SK-N-SH (cell line): Measurements from ENCODE around the gene CHRNE. TPM values are rescaled to one million over a fixed set of nuclear protein-coding genes. Genes with fewer than 3 reads are reported as not detected.

Experiments
- CTCF ChIA-PET: fragments of 300-600, 350-600 bp; formaldehyde crosslinking; extraction: SDS; loops from one replicate; lab custom pipeline; 2021; lab: Yijun Ruan, JAX
- POLR2A ChIA-PET: fragments of 350-600 bp; sonication (Branson Sonifier 250); formaldehyde crosslinking; extraction: SDS; loops from one replicate; lab custom pipeline; 2020; ENCODE audit warnings: antibody characterized with exemption, inconsistent platforms; lab: Yijun Ruan, JAX
- DNase-seq: peaks from one replicate; pipeline ENCODE4 v3.0.0; 2012
- H2AFZ ChIP-seq: fragments of 200-600 bp; sonication (generic); 2 replicates; pipeline ENCODE4 v1.8.1; 2016; ENCODE audit warnings: antibody characterized with exemption, mild to moderate bottlenecking, low read depth
- H3F3A ChIP-seq: fragments of 200-600 bp; sonication (generic); replicated peaks from 2 replicates; pipeline ENCODE3; 2016; ENCODE audit warnings: antibody characterized with exemption, mild to moderate bottlenecking; ENCODE audit not compliant: insufficient read depth
- H3K27ac ChIP-seq, 2 experiments: fragments of 200-500 bp in 1 of 2; fragments of 200-600 bp in 1 of 2; sonication (Bioruptor generic) in 1 of 2; sonication (generic), shearing (Covaris generic) in 1 of 2; 2 replicates each; pipeline versions ENCODE4 v1.5.1 to v1.6.1; 2014 to 2016; ENCODE audit warnings: low read depth in 2 of 2, inconsistent platforms in 1 of 2, low read length in 1 of 2, mild to moderate bottlenecking in 1 of 2, mixed read lengths in 1 of 2
- H3K27me3 ChIP-seq: fragments of 200-600 bp; sonication (generic), shearing (Covaris generic); 2 replicates; pipeline ENCODE4 v1.6.1; 2016; ENCODE audit warnings: mixed run types; ENCODE audit not compliant: insufficient read depth
- H3K36me3 ChIP-seq, 2 experiments: fragments of 200-500 bp in 1 of 2; fragments of 200-600 bp in 1 of 2; sonication (Bioruptor generic) in 1 of 2; sonication (generic) in 1 of 2; replicated peaks in 1 of 2; 2 replicates each; pipeline versions ENCODE3 to v1.5.1; 2014 to 2016; ENCODE audit warnings: low read length in 1 of 2, mild to moderate bottlenecking in 1 of 2; ENCODE audit not compliant: insufficient read depth in 2 of 2, control insufficient read depth in 1 of 2
- H3K4me1 ChIP-seq, 2 experiments: fragments of 200-500 bp in 1 of 2; fragments of 200-600 bp in 1 of 2; sonication (Bioruptor generic) in 1 of 2; sonication (generic), shearing (Covaris generic) in 1 of 2; 2 replicates each; pipeline versions ENCODE4 v1.5.1 to v1.6.1; 2014 to 2016; ENCODE audit warnings: low read depth in 1 of 2, low read length in 1 of 2, mixed run types in 1 of 2; ENCODE audit not compliant: insufficient read depth in 2 of 2, control insufficient read depth in 1 of 2
- H3K4me2 ChIP-seq: fragments of 200-600 bp; sonication (generic), shearing (Covaris generic); 2 replicates; pipeline ENCODE4 v1.6.1; 2017; ENCODE audit warnings: mixed run types
- H3K4me3 ChIP-seq, 2 experiments: fragments of 200-500 bp in 1 of 2; fragments of 200-600 bp in 1 of 2; sonication (Bioruptor generic) in 1 of 2; sonication (generic), shearing (Covaris generic) in 1 of 2; 2 replicates each; pipeline versions ENCODE4 v1.5.1 to v1.8.1; 2014 to 2016; ENCODE audit warnings: low read depth in 2 of 2, inconsistent platforms in 1 of 2, low read length in 1 of 2, mild to moderate bottlenecking in 1 of 2, mixed read lengths in 1 of 2, moderate library complexity in 1 of 2
- H3K79me2 ChIP-seq: fragments of 200-600 bp; sonication (generic); 2 replicates; pipeline ENCODE4 v1.8.1; 2017; ENCODE audit warnings: mild to moderate bottlenecking; ENCODE audit not compliant: insufficient read depth
- H3K9ac ChIP-seq: fragments of 200-600 bp; sonication (generic); 2 replicates; pipeline ENCODE4 v1.6.1; 2017; ENCODE audit warnings: mixed run types
- H3K9me2 ChIP-seq: fragments of 200-600 bp; sonication (generic); 2 replicates; pipeline ENCODE4 v1.6.1; 2017; ENCODE audit warnings: mixed run types
- H3K9me3 ChIP-seq: fragments of 200-600 bp; sonication (generic); 2 replicates; pipeline ENCODE4 v1.6.1; 2017; ENCODE audit warnings: mixed run types, mild to moderate bottlenecking, moderate library complexity
- H4K20me1 ChIP-seq: fragments of 200-600 bp; sonication (generic); 2 replicates; pipeline ENCODE4 v1.6.1; 2017; ENCODE audit warnings: mild to moderate bottlenecking, mixed run types; ENCODE audit not compliant: insufficient read depth
- CHD2 ChIP-seq: fragments of 150-350 bp; IDR thresholded peaks from 2 replicates; pipeline ENCODE4 v1.6.1; 2018; ENCODE audit warnings: low read length; ENCODE audit not compliant: partially characterized antibody
- EZH2phosphoT487 ChIP-seq: fragments of 200-600 bp; sonication (generic); IDR thresholded peaks from 2 replicates; pipeline ENCODE4 v1.6.1; 2017; ENCODE audit warnings: low read depth, mixed run types, mild to moderate bottlenecking, antibody characterized with exemption, moderate library complexity, borderline replicate concordance
- FOSL2 ChIP-seq: IDR thresholded peaks from 2 replicates; pipeline ENCODE4 v1.4.0; 2012; ENCODE audit warnings: low read depth, mild to moderate bottlenecking, moderate library complexity, borderline replicate concordance
- FOXM1 ChIP-seq: IDR thresholded peaks from 2 replicates; pipeline ENCODE4 v1.4.0; 2012; ENCODE audit warnings: low read depth, mild to moderate bottlenecking
- GABPA ChIP-seq: IDR thresholded peaks from 2 replicates; pipeline ENCODE4 v1.4.0; 2012; ENCODE audit warnings: low read depth, mild to moderate bottlenecking
- GATA2 ChIP-seq: sonication (generic); formaldehyde crosslinking; IDR thresholded peaks from 2 replicates; pipeline ENCODE4 v1.5.0; 2020; ENCODE audit warnings: mild to moderate bottlenecking, missing genetic modification reagents
- MAX ChIP-seq: IDR thresholded peaks from 2 replicates; pipeline ENCODE4 v1.4.0; 2012; ENCODE audit warnings: low read depth
- NFIC ChIP-seq: IDR thresholded peaks from 2 replicates; pipeline ENCODE4 v1.4.0; 2012; ENCODE audit warnings: borderline replicate concordance
- NRF1 ChIP-seq: IDR thresholded peaks from 2 replicates; pipeline ENCODE4 v1.6.1; 2012; ENCODE audit warnings: low read depth, mild to moderate bottlenecking, low read length
- RAD21 ChIP-seq: IDR thresholded peaks from 2 replicates; pipeline ENCODE4 v1.6.1; 2012; ENCODE audit warnings: mild to moderate bottlenecking, low read length
- RCOR1 ChIP-seq: fragments of 150-350 bp; IDR thresholded peaks from 2 replicates; pipeline ENCODE4 v1.6.1; 2017; ENCODE audit warnings: antibody characterized with exemption, low read length
- SMC3 ChIP-seq: IDR thresholded peaks from 2 replicates; pipeline ENCODE4 v1.6.1; 2012; ENCODE audit warnings: low read depth, low read length, improper control_type of control experiment
- TAF1 ChIP-seq: IDR thresholded peaks from 2 replicates; pipeline ENCODE4 v1.6.1; 2012; ENCODE audit warnings: low read depth, mild to moderate bottlenecking, low read length, moderate library complexity, borderline replicate concordance
- TCF12 ChIP-seq: IDR thresholded peaks from 2 replicates; pipeline ENCODE4 v1.4.0; 2012
- TEAD4 ChIP-seq: IDR thresholded peaks from 2 replicates; pipeline ENCODE4 v1.4.0; 2012; ENCODE audit warnings: mild to moderate bottlenecking, borderline replicate concordance; ENCODE audit not compliant: insufficient read depth
- USF1 ChIP-seq: IDR thresholded peaks from 2 replicates; pipeline ENCODE4 v1.4.0; 2012; ENCODE audit warnings: low read depth, borderline replicate concordance
- YY1 ChIP-seq: IDR thresholded peaks from 2 replicates; pipeline ENCODE4 v1.4.0; 2012; ENCODE audit warnings: low read depth, mild to moderate bottlenecking
- ZBTB33 ChIP-seq: IDR thresholded peaks from 2 replicates; pipeline ENCODE4 v1.4.0; 2012; ENCODE audit warnings: low read depth, borderline replicate concordance
- WGBS: methylation state at CpG from one replicate; pipeline ENCODE4 v1.1.6; 2017; ENCODE audit warnings: low lambda C conversion rate; 5-methylcytosine and 5-hydroxymethylcytosine counted together
- polyA plus RNA-seq, 3 experiments: library from polyadenylated mRNA; depleted of rRNA; stranded (reverse); fragments of >200 nt; gene quantifications; 2 replicates each; pipeline ENCODE4 v1.2.3, GENCODE V29; 2012
- TF ChIP-seq, protein P1 (sequence below): fragments of 200-600 bp; sonication (generic); IDR thresholded peaks from 2 replicates; pipeline ENCODE4 v1.6.1; 2017; ENCODE audit warnings: antibody characterized with exemption, mild to moderate bottlenecking, moderate library complexity
- TF ChIP-seq, protein P2 (sequence below): IDR thresholded peaks from 2 replicates; pipeline ENCODE4; 2012

CHRNE gene
- polyA plus RNA-seq, 1 of the 3 experiments (the other 2 are of a cell fraction) = 0.71 TPM

DNA sequence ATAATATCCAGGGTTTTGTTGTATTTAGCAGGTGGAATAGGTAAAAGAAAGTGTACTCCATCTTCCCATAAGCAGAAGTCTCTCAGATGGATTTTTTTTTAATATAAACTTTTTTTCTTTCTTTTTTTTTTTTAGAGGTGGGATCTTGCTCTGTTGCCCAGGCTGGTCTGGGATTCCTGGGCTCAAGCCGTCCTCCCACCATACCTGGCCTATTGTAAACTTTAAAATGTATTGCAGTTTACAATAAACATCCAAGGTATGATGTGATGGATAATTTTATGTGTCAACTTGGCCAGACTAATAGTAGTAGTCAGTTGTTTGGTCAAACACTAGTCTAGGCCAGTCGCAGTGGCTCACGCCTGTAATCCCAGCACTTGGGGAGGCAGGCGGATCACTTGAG is 18.4 kb upstream of the CHRNE start:
- no peak overlapping the region for H3K4me2 ChIP-seq
- H3K36me3 ChIP-seq = no peaks in the 10 kb centered on the region
- no peak for DNase-seq
- no peaks in the 10 kb centered on the region for H3K9me2 ChIP-seq
- TF ChIP-seq MAX (no peak), GATA2 (CRISPR knock-in tag) (no peak), NFIC (no peak), USF1 (no peak), FOSL2 (no peak), CHD2 (no peak), SMC3 (no peak), ZBTB33 (no peak), TCF12 (no peak), EZH2phosphoT487 (no peak), TEAD4 (no peak), RAD21 (no peak), GABPA (no peak), YY1 (no peak), TAF1 (no peak), FOXM1 (no peak), RCOR1 (no peak), NRF1 (no peak)
- TF ChIP-seq, protein P1, sequence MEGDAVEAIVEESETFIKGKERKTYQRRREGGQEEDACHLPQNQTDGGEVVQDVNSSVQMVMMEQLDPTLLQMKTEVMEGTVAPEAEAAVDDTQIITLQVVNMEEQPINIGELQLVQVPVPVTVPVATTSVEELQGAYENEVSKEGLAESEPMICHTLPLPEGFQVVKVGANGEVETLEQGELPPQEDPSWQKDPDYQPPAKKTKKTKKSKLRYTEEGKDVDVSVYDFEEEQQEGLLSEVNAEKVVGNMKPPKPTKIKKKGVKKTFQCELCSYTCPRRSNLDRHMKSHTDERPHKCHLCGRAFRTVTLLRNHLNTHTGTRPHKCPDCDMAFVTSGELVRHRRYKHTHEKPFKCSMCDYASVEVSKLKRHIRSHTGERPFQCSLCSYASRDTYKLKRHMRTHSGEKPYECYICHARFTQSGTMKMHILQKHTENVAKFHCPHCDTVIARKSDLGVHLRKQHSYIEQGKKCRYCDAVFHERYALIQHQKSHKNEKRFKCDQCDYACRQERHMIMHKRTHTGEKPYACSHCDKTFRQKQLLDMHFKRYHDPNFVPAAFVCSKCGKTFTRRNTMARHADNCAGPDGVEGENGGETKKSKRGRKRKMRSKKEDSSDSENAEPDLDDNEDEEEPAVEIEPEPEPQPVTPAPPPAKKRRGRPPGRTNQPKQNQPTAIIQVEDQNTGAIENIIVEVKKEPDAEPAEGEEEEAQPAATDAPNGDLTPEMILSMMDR = no peak
- TF ChIP-seq, protein P2, sequence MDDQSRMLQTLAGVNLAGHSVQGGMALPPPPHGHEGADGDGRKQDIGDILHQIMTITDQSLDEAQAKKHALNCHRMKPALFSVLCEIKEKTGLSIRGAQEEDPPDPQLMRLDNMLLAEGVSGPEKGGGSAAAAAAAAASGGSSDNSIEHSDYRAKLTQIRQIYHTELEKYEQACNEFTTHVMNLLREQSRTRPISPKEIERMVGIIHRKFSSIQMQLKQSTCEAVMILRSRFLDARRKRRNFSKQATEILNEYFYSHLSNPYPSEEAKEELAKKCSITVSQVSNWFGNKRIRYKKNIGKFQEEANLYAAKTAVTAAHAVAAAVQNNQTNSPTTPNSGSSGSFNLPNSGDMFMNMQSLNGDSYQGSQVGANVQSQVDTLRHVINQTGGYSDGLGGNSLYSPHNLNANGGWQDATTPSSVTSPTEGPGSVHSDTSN = no peak
- H4K20me1 ChIP-seq = no peaks in the 10 kb centered on the region
- no peaks in the 10 kb centered on the region for H3K79me2 ChIP-seq
- 86% methylated on average over 4 of the region's 4 CpGs for WGBS
- no peak overlapping the region for H2AFZ ChIP-seq
- POLR2A ChIA-PET = no interaction called here
- no peaks in the 10 kb centered on the region; a peak in 1 of 4 replicates for H3K4me1 ChIP-seq
- no peaks in the 10 kb centered on the region for H3K9me3 ChIP-seq
- no peak overlapping the region for H3K27ac ChIP-seq
- H3K27me3 ChIP-seq = no peaks in the 10 kb centered on the region
- H3F3A ChIP-seq = no peaks in the 10 kb centered on the region
- H3K4me3 ChIP-seq = no peak overlapping the region
- CTCF ChIA-PET = interaction anchor here (1.6 to 2.8 kb wide), 2 partner anchors 12 to 17 kb away, joined by 6 to 12 read pairs; no protein-coding TSS in a partner anchor
- H3K9ac ChIP-seq = no peak overlapping the region
